ENCODE data around the gene TIMM22. TPM values are rescaled to one million over a fixed set of nuclear protein-coding genes. Genes with fewer than 3 reads are reported as not detected.
"Not testable (repeated sequence)": the region's sequence is repeated elsewhere in the genome, so short reads cannot be mapped to it uniquely, and the experiment has no call there.

TIMM22 gene
- total RNA-seq, 2 donors from 2014 or later: 13.6 to 14.6 TPM

DNA sequence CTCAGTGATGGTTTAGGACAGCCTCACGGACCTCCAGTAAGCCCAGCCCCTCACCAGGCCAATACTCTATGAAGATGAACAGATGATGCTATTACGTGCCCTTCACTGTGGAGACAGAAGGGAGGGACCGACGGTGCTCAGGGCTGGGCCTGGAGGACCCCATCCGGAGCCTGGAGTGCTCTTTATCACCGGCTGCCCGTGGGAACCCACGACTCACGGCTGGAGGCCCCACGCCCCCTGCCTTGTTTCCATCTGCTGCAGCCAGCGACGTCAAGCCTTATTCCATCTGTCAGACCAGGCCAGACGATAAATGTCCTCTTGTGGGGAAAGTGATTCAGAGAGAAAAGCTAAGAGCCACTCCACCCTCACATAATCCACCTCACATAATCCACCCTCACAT is 4.0 kb upstream of the TIMM22 start:
- peaks cover 14% of the 10 kb centered on the region for H3K27me3 Mint-ChIP-seq (ENCODE audit: insufficient read depth)
- no peaks in the 10 kb centered on the region for H3K36me3 Mint-ChIP-seq (ENCODE audit: low read depth)
- H3K9me3 Mint-ChIP-seq: peaks cover 4% of the 10 kb centered on the region
- H3K9me3 ChIP-seq (ENCODE audit: control insufficient read depth, low read length): no peaks in the 10 kb centered on the region
- WGBS, 2 experiments (ENCODE audit: insufficient coverage in 1 of 2, insufficient read length in 1 of 2): 80 to 81% methylated on average over 8 to 13 of the region's 13 CpGs
- no peaks in the 10 kb centered on the region for H3K36me3 ChIP-seq (ENCODE audit: control insufficient read depth, insufficient read depth, low read length)
- DNase-seq: no peak
- H3K4me3 ChIP-seq (ENCODE audit: low read length): no peak overlapping the region
- H3K4me3 Mint-ChIP-seq: no peak overlapping the region
- H3K27me3 ChIP-seq (ENCODE audit: control insufficient read depth, insufficient read depth, low read length, poor library complexity, severe bottlenecking): no peaks in the 10 kb centered on the region
- no peak overlapping the region for H3K9ac ChIP-seq (ENCODE audit: extremely low read depth, low read length, poor library complexity, severe bottlenecking)
- peaks cover 3% of the 10 kb centered on the region for H3K4me1 Mint-ChIP-seq
- TF ChIP-seq, protein P1, sequence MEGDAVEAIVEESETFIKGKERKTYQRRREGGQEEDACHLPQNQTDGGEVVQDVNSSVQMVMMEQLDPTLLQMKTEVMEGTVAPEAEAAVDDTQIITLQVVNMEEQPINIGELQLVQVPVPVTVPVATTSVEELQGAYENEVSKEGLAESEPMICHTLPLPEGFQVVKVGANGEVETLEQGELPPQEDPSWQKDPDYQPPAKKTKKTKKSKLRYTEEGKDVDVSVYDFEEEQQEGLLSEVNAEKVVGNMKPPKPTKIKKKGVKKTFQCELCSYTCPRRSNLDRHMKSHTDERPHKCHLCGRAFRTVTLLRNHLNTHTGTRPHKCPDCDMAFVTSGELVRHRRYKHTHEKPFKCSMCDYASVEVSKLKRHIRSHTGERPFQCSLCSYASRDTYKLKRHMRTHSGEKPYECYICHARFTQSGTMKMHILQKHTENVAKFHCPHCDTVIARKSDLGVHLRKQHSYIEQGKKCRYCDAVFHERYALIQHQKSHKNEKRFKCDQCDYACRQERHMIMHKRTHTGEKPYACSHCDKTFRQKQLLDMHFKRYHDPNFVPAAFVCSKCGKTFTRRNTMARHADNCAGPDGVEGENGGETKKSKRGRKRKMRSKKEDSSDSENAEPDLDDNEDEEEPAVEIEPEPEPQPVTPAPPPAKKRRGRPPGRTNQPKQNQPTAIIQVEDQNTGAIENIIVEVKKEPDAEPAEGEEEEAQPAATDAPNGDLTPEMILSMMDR (conservative IDR thresholded peaks at IDR 0.05): no peak
- no peak overlapping the region for H3K27ac Mint-ChIP-seq
- H3K4me1 ChIP-seq (ENCODE audit: control insufficient read depth, insufficient read depth, low read length): no peaks in the 10 kb centered on the region
- H3K27ac ChIP-seq (ENCODE audit: low read depth, low read length): no peak overlapping the region

DNA sequence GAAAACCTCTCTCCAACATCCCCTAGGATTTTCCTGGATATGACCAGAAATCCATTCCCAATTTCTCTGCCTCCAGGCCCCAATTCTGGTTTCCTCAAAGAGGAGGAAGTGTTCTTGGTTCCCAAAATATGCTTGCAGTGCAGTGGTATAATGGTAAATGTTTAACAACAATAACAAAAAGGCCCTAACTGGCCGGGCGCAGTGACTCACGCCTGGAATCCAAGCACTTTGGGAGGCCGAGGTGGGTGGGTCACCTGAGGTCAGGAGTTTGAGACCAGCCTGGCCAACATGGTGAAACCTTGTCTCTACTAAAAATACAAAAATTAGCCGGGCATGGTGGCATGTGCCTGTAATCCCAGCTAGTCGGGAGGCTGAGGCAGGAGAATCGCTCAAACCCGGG is 1.6 kb upstream of the TIMM22 start:
- 95 to 97% methylated on average over 5 to 8 of the region's 8 CpGs for WGBS, 2 experiments (ENCODE audit: insufficient coverage in 1 of 2, insufficient read length in 1 of 2)
- not testable (repeated sequence) for H3K27me3 ChIP-seq (ENCODE audit: control insufficient read depth, insufficient read depth, low read length, poor library complexity, severe bottlenecking); H3K4me1 ChIP-seq (ENCODE audit: control insufficient read depth, insufficient read depth, low read length); H3K9me3 ChIP-seq (ENCODE audit: control insufficient read depth, low read length); H3K4me3 Mint-ChIP-seq; H3K9ac ChIP-seq (ENCODE audit: extremely low read depth, low read length, poor library complexity, severe bottlenecking); H3K4me3 ChIP-seq (ENCODE audit: low read length); DNase-seq; H3K27ac ChIP-seq (ENCODE audit: low read depth, low read length); H3K9me3 Mint-ChIP-seq; H3K27ac Mint-ChIP-seq; H3K4me1 Mint-ChIP-seq
- peaks cover 11% of the 10 kb centered on the region for H3K36me3 ChIP-seq (ENCODE audit: control insufficient read depth, insufficient read depth, low read length)
- Mint-ChIP-seq H3K36me3 (ENCODE audit: low read depth) (peaks cover 11% of the 10 kb centered on the region), H3K27me3 (ENCODE audit: insufficient read depth) (peaks cover 14% of the 10 kb centered on the region)

GRCh38 chr17:998111-998510 is 1.2 kb downstream of the TIMM22 start:
- no peak for DNase-seq
- Histone ChIP-seq H3K27me3 (ENCODE audit: control insufficient read depth, insufficient read depth, low read length, poor library complexity, severe bottlenecking) (no peaks in the 10 kb centered on the region), H3K27ac (ENCODE audit: low read depth, low read length) (no peak overlapping the region), H3K36me3 (ENCODE audit: control insufficient read depth, insufficient read depth, low read length) (peaks cover 39% of the 10 kb centered on the region), H3K9ac (ENCODE audit: extremely low read depth, low read length, poor library complexity, severe bottlenecking) (peak overlapping the region; percentile 85), H3K4me1 (ENCODE audit: control insufficient read depth, insufficient read depth, low read length) (no peaks in the 10 kb centered on the region), H3K4me3 (ENCODE audit: low read length) (peak overlapping the region; percentile 94), H3K9me3 (ENCODE audit: control insufficient read depth, low read length) (no peaks in the 10 kb centered on the region)
- peaks cover 7% of the 10 kb centered on the region for H3K27me3 Mint-ChIP-seq (ENCODE audit: insufficient read depth)
- WGBS, 2 experiments (ENCODE audit: insufficient coverage in 1 of 2, insufficient read length in 1 of 2): 92 to 100% methylated on average over 1 to 2 of the region's 2 CpGs
- H3K4me3 Mint-ChIP-seq: peak overlapping the region; percentile 93
- peaks cover 7% of the 10 kb centered on the region for H3K4me1 Mint-ChIP-seq
- H3K9me3 Mint-ChIP-seq: peaks cover 4% of the 10 kb centered on the region
- H3K36me3 Mint-ChIP-seq (ENCODE audit: low read depth): peaks cover 31% of the 10 kb centered on the region
- TF ChIP-seq, protein P1 (conservative IDR thresholded peaks at IDR 0.05): no peak
- H3K27ac Mint-ChIP-seq: peak overlapping the region; percentile 28

Measured in endodermal cell (in vitro differentiated cells).